Naive thymus-derived CD4-positive, alpha-beta T cell (primary cell): ENCODE measurements around the gene KSR1. TPM values are rescaled to one million over a fixed set of nuclear protein-coding genes. Genes with fewer than 3 reads are reported as not detected.

Experiments used
- ATAC-seq: fragments of 150-1000 bp; cut with Tn5 transposase; 2 replicates; pipeline ENCODE4 v1.10.0; 2021; ENCODE audit warnings: mild to moderate bottlenecking, moderate library complexity
- CTCF ChIA-PET: fragments of 350-600 bp; sonication (Branson Sonifier 250); formaldehyde crosslinking; loops from one replicate; lab custom pipeline; 2021; ENCODE audit warnings: antibody characterized with exemption; lab: Charles Lee
- POLR2A ChIA-PET: fragments of 350-600 bp; sonication (Branson Sonifier 250); formaldehyde crosslinking; loops from one replicate; lab custom pipeline; 2021; ENCODE audit warnings: antibody characterized with exemption, inconsistent platforms; lab: Charles Lee
- DNase-seq, 9 donors: peaks; one replicate each; pipeline versions ENCODE4 v3.0.0 to v3.0.0-alpha.2; 2020 to 2022; ENCODE audit warnings: mixed read lengths in 1 of 9
- H3K27ac ChIP-seq: one replicate; pipeline ENCODE4 v1.7.0; 2013; ENCODE audit warnings: mild to moderate bottlenecking, low read depth, low read length, moderate library complexity
- H3K27me3 ChIP-seq, 2 donors: one replicate each; pipeline ENCODE4 v1.7.0; 2013; ENCODE audit warnings: low read length in 2 of 2, mild to moderate bottlenecking in 2 of 2, moderate library complexity in 2 of 2; ENCODE audit not compliant: control insufficient read depth in 2 of 2, insufficient read depth in 2 of 2
- H3K36me3 ChIP-seq, 3 experiments: 1 replicate in 2 of 3; 2 replicates in 1 of 3; pipeline ENCODE4 v1.7.0; 2013; ENCODE audit warnings: low read length in 3 of 3, mild to moderate bottlenecking in 3 of 3, moderate library complexity in 1 of 3; ENCODE audit not compliant: insufficient read depth in 3 of 3, control insufficient read depth in 2 of 3
- H3K4me1 ChIP-seq, 2 donors: one replicate each; pipeline ENCODE4 v1.7.0; 2013; ENCODE audit warnings: low read length in 2 of 2, mild to moderate bottlenecking in 2 of 2, moderate library complexity in 1 of 2; ENCODE audit not compliant: control insufficient read depth in 2 of 2, insufficient read depth in 2 of 2
- H3K4me3 ChIP-seq: 2 replicates; pipeline ENCODE4 v1.7.0; 2013; ENCODE audit warnings: mild to moderate bottlenecking, low read length
- H3K9me3 ChIP-seq, 3 experiments: 1 replicate in 2 of 3; 2 replicates in 1 of 3; pipeline ENCODE4 v1.7.0; 2013; ENCODE audit warnings: low read length in 3 of 3; ENCODE audit not compliant: control insufficient read depth in 2 of 3
- H3K27ac Mint-ChIP-seq, 9 donors: one replicate each; pipeline ENCODE4 v1.8.0; 2020 to 2022; ENCODE audit warnings: mixed read lengths in 9 of 9, mild to moderate bottlenecking in 8 of 9, moderate library complexity in 5 of 9, inconsistent platforms in 2 of 9
- H3K27me3 Mint-ChIP-seq, 5 donors: one replicate each; pipeline ENCODE4 v1.8.0; 2021 to 2022; ENCODE audit warnings: mixed read lengths in 5 of 5, mild to moderate bottlenecking in 1 of 5
- H3K36me3 Mint-ChIP-seq, 5 donors: one replicate each; pipeline ENCODE4 v1.8.0; 2020 to 2022; ENCODE audit warnings: mixed read lengths in 5 of 5, mild to moderate bottlenecking in 3 of 5, inconsistent platforms in 1 of 5
- H3K4me1 Mint-ChIP-seq, 7 donors: one replicate each; pipeline ENCODE4 v1.8.0; 2020 to 2022; ENCODE audit warnings: mixed read lengths in 7 of 7, mild to moderate bottlenecking in 3 of 7, inconsistent platforms in 1 of 7
- H3K4me3 Mint-ChIP-seq, 10 donors: one replicate each; pipeline ENCODE4 v1.8.0; 2020 to 2022; ENCODE audit warnings: mild to moderate bottlenecking in 10 of 10, mixed read lengths in 10 of 10, moderate library complexity in 6 of 10, inconsistent platforms in 2 of 10
- H3K9me3 Mint-ChIP-seq, 11 donors: one replicate each; pipeline ENCODE4 v1.8.0; 2020 to 2022; ENCODE audit warnings: mixed read lengths in 11 of 11, mild to moderate bottlenecking in 4 of 11, inconsistent platforms in 1 of 11, moderate library complexity in 1 of 11
- intact Hi-C, 2 donors: fragments of 100-400 bp; cut with micrococcal nuclease; formaldehyde crosslinking; loops; one replicate each; pipeline ENCODE4 v1.15.1; 2023
- polyA plus RNA-seq, 2 donors: library from polyadenylated mRNA; unstranded; fragments of 300-500 nt; fragmentation: Illumina TruSeq; gene quantifications; one replicate each; pipeline ENCODE4 v1.2.3, GENCODE V29; 2021
- total RNA-seq, 6 experiments: library from RNA in 5 of 6; stranded (reverse) in 5 of 6; gene quantifications; 1 replicate in 5 of 6; 2 replicates in 1 of 6; pipeline ENCODE4 v1.2.3 and lab custom pipeline; 2021 to 2026

KSR1 gene
- total and polyA plus RNA-seq, 7 experiments from 2014 or later: 0.52 to 96.4 (median 23.3) TPM

DNA sequence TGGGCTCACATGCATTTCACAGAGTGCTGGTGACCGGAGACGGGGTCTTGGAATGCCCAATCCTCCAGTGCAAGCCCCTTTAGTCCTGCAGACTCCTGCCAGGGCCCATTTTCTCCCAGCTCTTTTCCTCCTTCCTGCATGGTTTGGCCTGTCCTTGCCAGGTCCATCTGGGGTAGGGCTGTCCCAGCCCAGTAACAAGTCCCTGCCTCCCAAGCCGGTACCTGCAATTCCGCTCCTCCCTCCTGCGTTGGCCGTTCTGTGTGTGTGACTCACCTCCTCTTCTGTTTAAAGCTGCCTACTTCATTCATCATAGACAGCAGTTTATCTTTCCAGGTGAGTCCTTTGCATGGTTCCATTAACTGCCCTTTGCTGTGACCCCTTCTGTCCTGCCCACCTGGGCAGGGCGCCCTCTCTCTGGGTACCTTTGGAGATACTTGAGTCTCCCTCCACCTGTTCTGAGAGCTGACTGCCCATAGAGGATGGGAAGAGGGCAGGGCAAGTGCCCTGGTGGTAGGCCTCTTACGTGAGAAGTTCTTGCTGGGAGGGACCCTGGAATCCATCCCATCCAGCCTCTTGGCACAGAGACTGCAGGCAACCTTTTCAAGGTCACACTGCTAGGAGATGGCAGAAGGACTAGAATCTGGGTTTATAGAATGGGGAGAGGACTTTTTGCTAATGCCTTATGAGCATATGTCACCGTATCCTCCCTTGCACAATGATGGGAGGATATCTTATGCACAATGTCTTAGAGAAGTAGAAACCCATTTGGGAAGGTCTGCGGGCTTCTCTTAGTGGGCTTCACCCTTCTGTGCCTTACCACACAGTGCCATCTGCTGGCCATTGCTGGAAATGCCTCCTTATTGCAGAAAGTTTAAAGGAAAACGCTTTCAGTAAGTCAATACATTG is 145.1 kb downstream of the KSR1 start:
- Mint-ChIP-seq H3K4me1 (peaks cover 0 to 22% (median 3%) of the 10 kb centered on the region in 7 donors), H3K4me3 (no peak overlapping the region), H3K9me3 (no peaks in the 10 kb centered on the region), H3K27me3 (no peaks in the 10 kb centered on the region), H3K36me3 (peaks cover 4 to 18% (median 4%) of the 10 kb centered on the region in 5 donors), H3K27ac (no peak overlapping the region)
- DNase-seq (peak; percentile 53 to 81 (median 68)), ATAC-seq (peak; percentile 75)
- peaks cover 0 to 29% (median 0%) of the 10 kb centered on the region in 3 experiments for H3K36me3 ChIP-seq
- no peaks in the 10 kb centered on the region for H3K4me1 ChIP-seq
- POLR2A ChIA-PET: interaction anchor here (1.2 kb wide), 1 partner anchor 365 kb away, joined by 3 read pairs; no protein-coding TSS in a partner anchor
- CTCF ChIA-PET: interaction anchor here (0.5 to 12.1 kb wide), 17 partner anchors 10 to 363 kb away, joined by 3 to 178 read pairs (median 4); partner anchors contain the start of gene KSR1
- no peaks in the 10 kb centered on the region for H3K9me3 ChIP-seq
- intact Hi-C loops: loop anchor here (1.0 to 5.0 kb wide), 11 partner anchors 29 to 365 kb away; partner anchors contain the start of genes WSB1 (in 2 of the 2), KSR1 (in 1 of the 2) and LGALS9 (in 1 of the 2)
- no peaks in the 10 kb centered on the region for H3K27me3 ChIP-seq
- H3K27ac ChIP-seq: no peak overlapping the region
- H3K4me3 ChIP-seq: no peak overlapping the region

DNA sequence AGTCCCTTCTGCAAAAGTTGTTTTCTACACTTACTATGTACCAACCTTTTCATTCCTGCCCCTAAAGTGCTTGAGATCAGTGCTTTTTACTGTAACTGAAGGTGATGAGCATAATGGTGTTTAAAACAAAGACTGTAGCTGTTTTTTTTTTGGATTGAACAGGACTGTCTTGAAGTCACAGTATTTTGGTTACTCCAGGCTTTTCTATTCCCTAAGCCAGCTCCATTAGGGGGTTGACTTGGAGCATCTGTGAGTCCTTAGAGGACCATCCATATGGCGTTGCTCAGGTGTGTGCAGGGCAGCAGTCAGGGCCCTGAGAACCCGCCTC is 145.7 kb downstream of the KSR1 start:
- Mint-ChIP-seq H3K27ac (no peak overlapping the region), H3K4me3 (no peak overlapping the region), H3K36me3 (peaks cover 4 to 16% (median 5%) of the 10 kb centered on the region in 5 donors), H3K4me1 (peaks cover 0 to 22% (median 3%) of the 10 kb centered on the region in 7 donors), H3K27me3 (no peaks in the 10 kb centered on the region), H3K9me3 (no peaks in the 10 kb centered on the region)
- Histone ChIP-seq H3K4me1 (no peaks in the 10 kb centered on the region), H3K4me3 (no peak overlapping the region), H3K27ac (no peak overlapping the region), H3K9me3 (no peaks in the 10 kb centered on the region), H3K27me3 (no peaks in the 10 kb centered on the region), H3K36me3 (peaks cover 0 to 29% (median 0%) of the 10 kb centered on the region in 3 experiments)
- ATAC-seq (no peak), DNase-seq (no peak)
- intact Hi-C loops: loop anchor here (1.0 to 5.0 kb wide), 11 partner anchors 29 to 366 kb away; partner anchors contain the start of genes WSB1 (in 2 of the 2), KSR1 (in 1 of the 2) and LGALS9 (in 1 of the 2)
- ChIA-PET CTCF (interaction anchor here (0.8 to 12.1 kb wide), 10 partner anchors 15 to 364 kb away, joined by 3 to 178 read pairs (median 4); no protein-coding TSS in a partner anchor), POLR2A (interaction anchor here (1.2 kb wide), 1 partner anchor 365 kb away, joined by 3 read pairs; no protein-coding TSS in a partner anchor)

DNA sequence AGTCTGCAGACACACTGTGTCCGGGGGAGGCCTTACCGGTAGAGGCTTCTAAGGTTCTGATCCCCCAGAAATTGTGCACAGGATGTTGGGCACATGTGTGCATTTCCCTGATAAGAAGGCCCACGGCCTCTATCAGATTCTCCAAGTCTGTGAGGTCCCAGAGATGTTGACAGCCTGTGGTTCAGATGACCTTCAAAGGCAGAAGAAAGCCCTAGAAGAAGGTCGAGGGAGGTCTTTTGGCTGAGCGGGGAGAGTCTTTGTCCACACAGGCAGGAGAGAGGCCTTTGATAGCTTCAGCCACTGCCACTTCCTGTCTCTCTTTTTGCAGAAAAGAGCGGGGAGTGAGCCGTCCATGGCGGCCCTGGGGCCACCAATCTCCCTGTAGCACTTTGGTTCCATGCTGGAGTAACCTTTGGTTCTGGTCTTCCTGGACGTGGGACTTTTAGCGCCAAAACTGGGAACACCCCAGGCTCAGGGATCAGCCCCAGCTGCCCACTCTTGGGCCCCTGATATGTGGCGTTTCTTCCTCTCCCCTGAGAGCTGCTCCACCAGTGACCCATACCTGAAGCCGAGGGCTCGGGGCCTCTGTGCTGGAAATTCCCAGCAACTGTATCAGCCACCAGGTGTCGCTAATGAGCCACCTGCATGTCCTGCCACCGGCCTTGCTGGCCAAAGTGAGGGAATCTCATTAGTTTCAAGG is 146.6 kb downstream of the KSR1 start:
- DNase-seq (peak; percentile 39 to 77 (median 60)), ATAC-seq (peak; percentile 69)
- Mint-ChIP-seq H3K36me3 (peaks cover 4 to 11% (median 5%) of the 10 kb centered on the region in 5 donors), H3K4me3 (no peak overlapping the region), H3K4me1 (peaks cover 0 to 22% (median 3%) of the 10 kb centered on the region in 7 donors), H3K27ac (peak overlapping the region in 1 of 9 donors; percentile 10), H3K9me3 (no peaks in the 10 kb centered on the region), H3K27me3 (no peaks in the 10 kb centered on the region)
- no peak overlapping the region for H3K27ac ChIP-seq
- peaks cover 0 to 33% (median 0%) of the 10 kb centered on the region in 3 experiments for H3K36me3 ChIP-seq
- H3K4me1 ChIP-seq: no peaks in the 10 kb centered on the region
- intact Hi-C loops: loop anchor here (1.0 to 5.0 kb wide), 3 partner anchors 48 to 154 kb away; no protein-coding TSS in a partner anchor
- no peaks in the 10 kb centered on the region for H3K27me3 ChIP-seq
- no peaks in the 10 kb centered on the region for H3K9me3 ChIP-seq
- H3K4me3 ChIP-seq: no peak overlapping the region
- CTCF ChIA-PET: interaction anchor here (0.8 to 12.1 kb wide), 12 partner anchors 10 to 365 kb away, joined by 3 to 178 read pairs (median 4); no protein-coding TSS in a partner anchor
- POLR2A ChIA-PET: interaction anchor here (1.2 kb wide), 1 partner anchor 366 kb away, joined by 3 read pairs; no protein-coding TSS in a partner anchor

DNA sequence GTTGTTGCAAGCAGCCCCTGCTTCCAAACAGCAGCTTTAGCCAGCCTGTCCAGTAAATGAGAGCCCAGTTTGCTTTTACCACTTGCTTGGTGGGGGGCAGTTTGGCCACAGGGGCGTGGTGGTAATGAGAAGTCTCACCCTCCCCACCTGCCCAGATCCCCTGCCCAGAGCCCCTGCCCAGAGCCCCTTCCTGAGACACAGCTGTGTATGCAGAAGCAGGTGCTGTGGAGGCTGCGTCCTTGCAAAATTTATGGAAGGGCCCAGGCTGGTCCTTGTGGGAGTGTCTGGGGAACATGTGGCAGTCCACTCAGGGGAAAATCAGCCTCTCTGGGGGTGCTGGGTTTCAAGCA is 147.1 kb downstream of the KSR1 start:
- POLR2A ChIA-PET: no interaction called here
- peaks cover 0 to 22% (median 3%) of the 10 kb centered on the region in 7 donors for H3K4me1 Mint-ChIP-seq
- H3K36me3 Mint-ChIP-seq: peaks cover 4 to 16% (median 5%) of the 10 kb centered on the region in 5 donors
- H3K27me3 Mint-ChIP-seq: no peaks in the 10 kb centered on the region
- H3K27me3 ChIP-seq: no peaks in the 10 kb centered on the region
- DNase-seq: no peak
- peaks cover 0 to 31% (median 0%) of the 10 kb centered on the region in 3 experiments for H3K36me3 ChIP-seq
- intact Hi-C loops: loop anchor here (1.0 to 5.0 kb wide), 3 partner anchors 48 to 153 kb away; no protein-coding TSS in a partner anchor
- no peaks in the 10 kb centered on the region for H3K9me3 ChIP-seq
- H3K9me3 Mint-ChIP-seq: no peaks in the 10 kb centered on the region
- no peaks in the 10 kb centered on the region for H3K4me1 ChIP-seq
- H3K4me3 Mint-ChIP-seq: no peak overlapping the region
- no peak overlapping the region for H3K27ac ChIP-seq
- CTCF ChIA-PET: interaction anchor here (1.1 to 12.1 kb wide), 9 partner anchors 11 to 365 kb away, joined by 3 to 178 read pairs (median 6); no protein-coding TSS in a partner anchor
- H3K27ac Mint-ChIP-seq: peak overlapping the region in 1 of 9 donors; percentile 10
- no peak for ATAC-seq
- no peak overlapping the region for H3K4me3 ChIP-seq

DNA sequence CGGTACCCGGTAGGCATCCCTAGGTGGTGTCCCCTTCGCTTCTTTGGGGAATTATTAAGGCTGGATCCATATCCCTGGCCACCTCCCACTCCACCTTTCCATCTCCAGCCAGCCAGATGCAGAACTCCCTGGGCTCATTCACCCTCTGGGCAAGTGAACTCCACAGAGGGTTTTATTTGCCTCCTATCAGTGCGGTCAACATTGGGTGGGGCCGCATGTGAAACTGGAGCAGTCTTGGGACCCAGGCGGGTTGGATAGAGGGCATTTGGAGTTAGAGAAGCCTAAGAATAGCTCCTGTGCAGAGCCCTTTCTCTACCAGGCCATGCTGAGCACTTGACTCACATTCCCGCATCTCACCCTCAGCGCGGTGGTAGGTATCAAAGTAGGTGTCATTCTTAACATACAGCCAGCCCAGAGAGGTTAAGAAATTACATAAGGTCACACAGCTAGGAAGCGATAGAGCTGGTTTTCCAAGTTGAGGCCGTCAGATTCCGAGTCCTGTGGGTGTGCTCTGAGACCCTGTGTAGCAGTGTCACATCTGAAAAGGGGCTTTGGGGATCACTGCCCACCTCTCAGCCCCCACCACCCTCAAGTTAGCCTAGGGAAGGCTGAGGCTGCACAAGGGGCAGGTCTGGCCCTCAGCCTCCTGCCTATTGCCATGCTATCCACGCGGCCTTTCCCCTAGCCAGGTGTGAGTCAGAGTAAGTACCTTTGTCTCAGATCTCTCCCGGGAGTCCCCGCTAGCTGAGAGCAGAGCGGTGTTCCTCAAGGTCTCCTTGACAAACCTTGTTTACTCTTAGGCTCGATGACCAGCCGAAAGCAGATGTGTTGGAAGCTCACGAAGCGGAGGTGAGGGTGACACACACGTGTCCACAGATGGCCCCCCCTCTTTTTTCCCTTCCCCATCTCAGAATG is 147.9 kb downstream of the KSR1 start:
- no peak overlapping the region for H3K27ac Mint-ChIP-seq
- H3K4me3 Mint-ChIP-seq: no peak overlapping the region
- intact Hi-C loops: loop anchor here (1.0 to 5.0 kb wide), 3 partner anchors 47 to 153 kb away; no protein-coding TSS in a partner anchor

More for the DNA sequence above, 147.9 kb downstream of the KSR1 start:
- ATAC-seq (no peak), DNase-seq (no peak)
- Histone ChIP-seq H3K27ac (no peak overlapping the region), H3K4me3 (no peak overlapping the region), H3K36me3 (peaks cover 0 to 26% (median 0%) of the 10 kb centered on the region in 3 experiments), H3K27me3 (no peaks in the 10 kb centered on the region), H3K4me1 (no peaks in the 10 kb centered on the region), H3K9me3 (no peaks in the 10 kb centered on the region)
- peaks cover 0 to 25% (median 3%) of the 10 kb centered on the region in 7 donors for H3K4me1 Mint-ChIP-seq
- CTCF ChIA-PET: interaction anchor here (0.6 to 12.1 kb wide), 9 partner anchors 10 to 414 kb away, joined by 3 to 178 read pairs (median 5); no protein-coding TSS in a partner anchor
- no peaks in the 10 kb centered on the region for H3K27me3 Mint-ChIP-seq
- H3K9me3 Mint-ChIP-seq: no peaks in the 10 kb centered on the region
- H3K36me3 Mint-ChIP-seq: peaks cover 5 to 21% (median 10%) of the 10 kb centered on the region in 5 donors
- POLR2A ChIA-PET: no interaction called here
